WTC11 (cell line): ENCODE results near the gene STXBP6. TPM values are rescaled to one million over a fixed set of nuclear protein-coding genes. Genes with fewer than 3 reads are reported as not detected.

Source experiments
- ATAC-seq: fragments of 200-7000 bp; cut with Tn5 transposase; 2 replicates; pipeline ENCODE4 v1.10.0; 2021; ENCODE audit warnings: mild to moderate bottlenecking, moderate library complexity
- CTCF ChIA-PET: fragments of 300-600 bp; sonication (Branson Sonifier 250); formaldehyde crosslinking; loops from one replicate; lab custom pipeline; 2021; ENCODE audit warnings: antibody characterized with exemption; lab: Charles Lee
- POLR2A ChIA-PET: fragments of 350-600 bp; sonication (Branson Sonifier 250); formaldehyde crosslinking; loops from one replicate; lab custom pipeline; 2021; ENCODE audit warnings: antibody characterized with exemption; lab: Charles Lee
- DNase-seq: peaks from one replicate; pipeline ENCODE4 v3.0.0; 2021; ENCODE audit warnings: low spot score
- H3K27ac Mint-ChIP-seq: 2 replicates; pipeline ENCODE4 v1.8.0; 2021; ENCODE audit warnings: mixed read lengths
- H3K27me3 Mint-ChIP-seq: 2 replicates; pipeline ENCODE4 v1.8.0; 2021; ENCODE audit warnings: low read depth, mild to moderate bottlenecking, moderate library complexity, mixed read lengths
- H3K36me3 Mint-ChIP-seq: 2 replicates; pipeline ENCODE4 v1.8.0; 2021; ENCODE audit warnings: mixed read lengths
- H3K4me1 Mint-ChIP-seq: 2 replicates; pipeline ENCODE4 v1.8.0; 2022; ENCODE audit warnings: mixed read lengths
- H3K4me3 Mint-ChIP-seq: 2 replicates; pipeline ENCODE4 v1.8.0; 2021; ENCODE audit warnings: mild to moderate bottlenecking, moderate library complexity, mixed read lengths
- H3K9me3 Mint-ChIP-seq: 2 replicates; pipeline ENCODE4 v1.8.0; 2021; ENCODE audit warnings: mixed read lengths
- CBFB ChIP-seq: sonication (generic); formaldehyde crosslinking; IDR thresholded peaks from 2 replicates; pipeline ENCODE4 v1.8.1; 2022; ENCODE audit warnings: mild to moderate bottlenecking, low read depth, missing genetic modification reagents
- ELF4 ChIP-seq: sonication (generic); formaldehyde crosslinking; IDR thresholded peaks from 2 replicates; pipeline ENCODE4 v1.8.1; 2022; ENCODE audit warnings: low read depth, mild to moderate bottlenecking, moderate library complexity, missing genetic modification reagents
- GTF2I ChIP-seq: fragments of 250-450 bp; sonication (Bioruptor Pico); conservative IDR thresholded peaks from 2 replicates; pipeline ENCODE4 v1.4.0; 2021; ENCODE audit warnings: mild to moderate bottlenecking
- NR1H2 ChIP-seq: sonication (generic); formaldehyde crosslinking; IDR thresholded peaks from 2 replicates; pipeline ENCODE4 v1.9.0; 2021; ENCODE audit warnings: mild to moderate bottlenecking, moderate library complexity, missing genetic modification reagents
- SMAD4 ChIP-seq: sonication (generic); formaldehyde crosslinking; IDR thresholded peaks from 2 replicates; pipeline ENCODE4 v1.8.0; 2022; ENCODE audit warnings: mild to moderate bottlenecking, missing genetic modification reagents
- TEAD4 ChIP-seq: sonication (generic); formaldehyde crosslinking; IDR thresholded peaks from 2 replicates; pipeline ENCODE4 v1.8.0; 2022; ENCODE audit warnings: mild to moderate bottlenecking, missing genetic modification reagents
- ZNF263 ChIP-seq: sonication (generic); formaldehyde crosslinking; IDR thresholded peaks from 2 replicates; pipeline ENCODE4 v1.8.1; 2022; ENCODE audit warnings: low read depth, mild to moderate bottlenecking, moderate library complexity, missing genetic modification reagents
- ZNF396 ChIP-seq: fragments of 250-450 bp; sonication (Bioruptor Pico); IDR thresholded peaks from 2 replicates; pipeline ENCODE4 v1.8.0; 2021; ENCODE audit warnings: mild to moderate bottlenecking, moderate library complexity, borderline replicate concordance
- ZNF423 ChIP-seq: fragments of 250-450 bp; sonication (Bioruptor Pico); IDR thresholded peaks from 2 replicates; pipeline ENCODE4 v2.1.2; 2022; ENCODE audit warnings: mild to moderate bottlenecking, moderate library complexity
- total RNA-seq: library from RNA; stranded (reverse); gene quantifications from 3 replicates; pipeline ENCODE4 v1.2.3, GENCODE V29; 2021
- TF ChIP-seq, protein P1 (sequence below): sonication (generic); formaldehyde crosslinking; IDR thresholded peaks from 2 replicates; pipeline ENCODE4 v1.8.0; 2023; ENCODE audit warnings: missing genetic modification reagents
- TF ChIP-seq, protein P2 (sequence below): sonication (generic); formaldehyde crosslinking; IDR thresholded peaks from 2 replicates; pipeline ENCODE4 v1.8.1; 2022; ENCODE audit warnings: low read depth, mild to moderate bottlenecking, moderate library complexity, missing genetic modification reagents, borderline replicate concordance
- TF ChIP-seq, protein P3 (sequence below): sonication (generic); formaldehyde crosslinking; IDR thresholded peaks from 2 replicates; pipeline ENCODE4 v1.8.1; 2023; ENCODE audit warnings: mild to moderate bottlenecking, missing genetic modification reagents, moderate library complexity
- TF ChIP-seq, protein P4 (sequence below): fragments of 200-600 bp; IDR thresholded peaks from 2 replicates; pipeline ENCODE4 v1.8.0; 2022; ENCODE audit warnings: antibody characterized with exemption
- TF ChIP-seq, protein P5 (sequence below): fragments of 250-450 bp; sonication (Bioruptor Pico); conservative IDR thresholded peaks from 2 replicates; pipeline ENCODE4 v1.9.0; 2021; ENCODE audit warnings: mild to moderate bottlenecking
- TF ChIP-seq, protein P6 (sequence below): sonication (generic); formaldehyde crosslinking; IDR thresholded peaks from 2 replicates; pipeline ENCODE4 v1.8.1; 2022; ENCODE audit warnings: missing genetic modification reagents, borderline replicate concordance
- TF ChIP-seq, protein P7 (sequence below): fragments of 250-450 bp; sonication (Bioruptor Pico); IDR thresholded peaks from 2 replicates; pipeline ENCODE4 v1.9.0; 2021; ENCODE audit warnings: mild to moderate bottlenecking, borderline replicate concordance
- TF ChIP-seq, protein P8 (sequence below): sonication (generic); formaldehyde crosslinking; IDR thresholded peaks from 2 replicates; pipeline ENCODE4 v1.8.0; 2022; ENCODE audit warnings: mild to moderate bottlenecking, missing genetic modification reagents

The STXBP6 gene
- total RNA-seq, 1 experiment from 2014 or later = 4.2 TPM

DNA sequence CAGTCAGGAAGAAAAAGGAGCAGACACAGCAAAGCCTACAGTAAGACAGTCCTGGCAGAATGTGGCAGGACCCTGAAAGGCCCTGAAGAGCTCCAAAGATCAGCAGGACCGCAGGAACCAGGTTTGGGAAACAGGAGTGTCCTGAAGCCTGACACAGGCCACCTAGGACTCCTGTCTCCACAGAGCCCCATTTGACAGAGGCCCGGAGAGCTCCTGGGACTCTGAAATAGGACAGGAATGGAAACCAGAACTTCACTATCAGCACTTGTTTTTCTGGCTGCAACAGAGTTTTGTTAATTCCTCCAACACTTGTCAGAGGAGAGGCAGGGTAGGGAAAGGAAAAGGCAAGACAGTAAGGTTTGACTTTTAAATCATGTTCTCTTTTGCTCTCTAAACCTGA is 12.9 kb downstream of the STXBP6 start:
- DNase-seq (no peak), ATAC-seq (no peak)
- Mint-ChIP-seq H3K4me3 (no peak overlapping the region), H3K9me3 (0 out of 2 replicates have a peak, but pooled peaks cover 5% of the 10 kb centered on the region), H3K36me3 (no peaks in the 10 kb centered on the region), H3K4me1 (peaks cover 12% of the 10 kb centered on the region), H3K27me3 (no peaks in the 10 kb centered on the region), H3K27ac (no peak overlapping the region)
- POLR2A ChIA-PET = no interaction called here
- TF ChIP-seq GTF2I (CRISPR knock-in tag) (no peak), SMAD4 (no peak), NR1H2 (CRISPR knock-in tag) (no peak), ZNF263 (CRISPR knock-in tag) (no peak)
- TF ChIP-seq, protein P1, sequence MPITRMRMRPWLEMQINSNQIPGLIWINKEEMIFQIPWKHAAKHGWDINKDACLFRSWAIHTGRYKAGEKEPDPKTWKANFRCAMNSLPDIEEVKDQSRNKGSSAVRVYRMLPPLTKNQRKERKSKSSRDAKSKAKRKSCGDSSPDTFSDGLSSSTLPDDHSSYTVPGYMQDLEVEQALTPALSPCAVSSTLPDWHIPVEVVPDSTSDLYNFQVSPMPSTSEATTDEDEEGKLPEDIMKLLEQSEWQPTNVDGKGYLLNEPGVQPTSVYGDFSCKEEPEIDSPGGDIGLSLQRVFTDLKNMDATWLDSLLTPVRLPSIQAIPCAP (CRISPR knock-in tag) = no peak
- CTCF ChIA-PET = no interaction called here

DNA sequence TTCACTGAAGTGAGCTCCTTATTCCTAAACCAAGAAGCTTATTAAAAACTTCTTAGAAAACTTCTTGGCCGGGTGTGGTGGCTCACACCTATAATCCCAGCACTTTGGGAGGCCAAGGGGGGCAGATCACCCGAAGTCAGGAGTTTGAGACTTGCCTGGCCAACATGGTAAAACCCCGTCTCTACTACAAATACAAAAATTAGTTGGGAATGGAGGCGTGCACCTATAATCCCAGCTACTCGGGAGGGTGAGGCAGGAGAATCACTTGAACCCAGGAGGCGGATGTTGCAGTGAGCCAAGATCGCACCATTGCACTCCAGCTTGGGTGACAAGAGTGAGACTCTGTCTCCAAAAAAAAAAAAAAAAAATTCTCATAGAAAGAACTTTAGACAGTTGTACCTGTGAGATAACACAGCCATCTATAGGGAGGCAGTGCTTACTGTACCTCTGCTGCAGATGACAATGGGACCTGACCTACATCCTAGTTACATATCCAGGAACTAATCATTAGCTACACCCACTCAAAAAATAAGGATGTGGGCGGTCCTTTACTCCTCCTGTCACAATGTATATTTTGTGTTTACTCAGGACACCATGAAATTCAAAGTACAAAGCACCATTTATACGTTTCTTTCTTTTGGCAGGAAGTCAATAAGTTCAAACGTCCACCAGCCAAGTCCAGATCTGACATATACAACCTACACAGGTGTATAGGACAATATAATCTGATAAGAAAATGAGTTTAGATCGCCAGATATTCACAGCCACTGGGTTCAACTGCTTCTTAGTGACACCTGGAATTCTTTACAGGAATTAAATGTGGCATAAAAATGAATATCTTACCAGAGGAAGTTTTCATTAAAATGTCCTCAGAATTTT is 14.9 kb downstream of the STXBP6 start:
- no peak overlapping the region for H3K4me3 Mint-ChIP-seq
- DNase-seq (no peak), ATAC-seq (no peak)
- ChIA-PET CTCF (interaction anchor here (0.7 to 1.2 kb wide), 2 partner anchors 222 to 229 kb away, joined by 4 read pairs; no protein-coding TSS in a partner anchor), POLR2A (interaction anchor here (0.7 kb wide), 1 partner anchor 298 kb away, joined by 6 read pairs; no protein-coding TSS in a partner anchor)
- no peaks in the 10 kb centered on the region for H3K27me3 Mint-ChIP-seq
- H3K9me3 Mint-ChIP-seq = 0 out of 2 replicates have a peak, but pooled peaks cover 5% of the 10 kb centered on the region
- no peak overlapping the region for H3K27ac Mint-ChIP-seq
- H3K36me3 Mint-ChIP-seq = no peaks in the 10 kb centered on the region
- H3K4me1 Mint-ChIP-seq = peaks cover 5% of the 10 kb centered on the region
- TF ChIP-seq TEAD4 (CRISPR knock-in tag) = no peak
- TF ChIP-seq, protein P2, sequence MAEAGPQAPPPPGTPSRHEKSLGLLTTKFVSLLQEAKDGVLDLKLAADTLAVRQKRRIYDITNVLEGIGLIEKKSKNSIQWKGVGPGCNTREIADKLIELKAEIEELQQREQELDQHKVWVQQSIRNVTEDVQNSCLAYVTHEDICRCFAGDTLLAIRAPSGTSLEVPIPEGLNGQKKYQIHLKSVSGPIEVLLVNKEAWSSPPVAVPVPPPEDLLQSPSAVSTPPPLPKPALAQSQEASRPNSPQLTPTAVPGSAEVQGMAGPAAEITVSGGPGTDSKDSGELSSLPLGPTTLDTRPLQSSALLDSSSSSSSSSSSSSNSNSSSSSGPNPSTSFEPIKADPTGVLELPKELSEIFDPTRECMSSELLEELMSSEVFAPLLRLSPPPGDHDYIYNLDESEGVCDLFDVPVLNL (CRISPR knock-in tag) = no peak
- no peak for TF ChIP-seq ZNF263 (CRISPR knock-in tag)
- TF ChIP-seq, protein P3, sequence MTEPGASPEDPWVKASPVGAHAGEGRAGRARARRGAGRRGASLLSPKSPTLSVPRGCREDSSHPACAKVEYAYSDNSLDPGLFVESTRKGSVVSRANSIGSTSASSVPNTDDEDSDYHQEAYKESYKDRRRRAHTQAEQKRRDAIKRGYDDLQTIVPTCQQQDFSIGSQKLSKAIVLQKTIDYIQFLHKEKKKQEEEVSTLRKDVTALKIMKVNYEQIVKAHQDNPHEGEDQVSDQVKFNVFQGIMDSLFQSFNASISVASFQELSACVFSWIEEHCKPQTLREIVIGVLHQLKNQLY = no peak
- TF ChIP-seq ZNF396 (CRISPR knock-in tag) = no peak
- TF ChIP-seq, protein P4, sequence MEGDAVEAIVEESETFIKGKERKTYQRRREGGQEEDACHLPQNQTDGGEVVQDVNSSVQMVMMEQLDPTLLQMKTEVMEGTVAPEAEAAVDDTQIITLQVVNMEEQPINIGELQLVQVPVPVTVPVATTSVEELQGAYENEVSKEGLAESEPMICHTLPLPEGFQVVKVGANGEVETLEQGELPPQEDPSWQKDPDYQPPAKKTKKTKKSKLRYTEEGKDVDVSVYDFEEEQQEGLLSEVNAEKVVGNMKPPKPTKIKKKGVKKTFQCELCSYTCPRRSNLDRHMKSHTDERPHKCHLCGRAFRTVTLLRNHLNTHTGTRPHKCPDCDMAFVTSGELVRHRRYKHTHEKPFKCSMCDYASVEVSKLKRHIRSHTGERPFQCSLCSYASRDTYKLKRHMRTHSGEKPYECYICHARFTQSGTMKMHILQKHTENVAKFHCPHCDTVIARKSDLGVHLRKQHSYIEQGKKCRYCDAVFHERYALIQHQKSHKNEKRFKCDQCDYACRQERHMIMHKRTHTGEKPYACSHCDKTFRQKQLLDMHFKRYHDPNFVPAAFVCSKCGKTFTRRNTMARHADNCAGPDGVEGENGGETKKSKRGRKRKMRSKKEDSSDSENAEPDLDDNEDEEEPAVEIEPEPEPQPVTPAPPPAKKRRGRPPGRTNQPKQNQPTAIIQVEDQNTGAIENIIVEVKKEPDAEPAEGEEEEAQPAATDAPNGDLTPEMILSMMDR = no peak
- TF ChIP-seq, protein P5, sequence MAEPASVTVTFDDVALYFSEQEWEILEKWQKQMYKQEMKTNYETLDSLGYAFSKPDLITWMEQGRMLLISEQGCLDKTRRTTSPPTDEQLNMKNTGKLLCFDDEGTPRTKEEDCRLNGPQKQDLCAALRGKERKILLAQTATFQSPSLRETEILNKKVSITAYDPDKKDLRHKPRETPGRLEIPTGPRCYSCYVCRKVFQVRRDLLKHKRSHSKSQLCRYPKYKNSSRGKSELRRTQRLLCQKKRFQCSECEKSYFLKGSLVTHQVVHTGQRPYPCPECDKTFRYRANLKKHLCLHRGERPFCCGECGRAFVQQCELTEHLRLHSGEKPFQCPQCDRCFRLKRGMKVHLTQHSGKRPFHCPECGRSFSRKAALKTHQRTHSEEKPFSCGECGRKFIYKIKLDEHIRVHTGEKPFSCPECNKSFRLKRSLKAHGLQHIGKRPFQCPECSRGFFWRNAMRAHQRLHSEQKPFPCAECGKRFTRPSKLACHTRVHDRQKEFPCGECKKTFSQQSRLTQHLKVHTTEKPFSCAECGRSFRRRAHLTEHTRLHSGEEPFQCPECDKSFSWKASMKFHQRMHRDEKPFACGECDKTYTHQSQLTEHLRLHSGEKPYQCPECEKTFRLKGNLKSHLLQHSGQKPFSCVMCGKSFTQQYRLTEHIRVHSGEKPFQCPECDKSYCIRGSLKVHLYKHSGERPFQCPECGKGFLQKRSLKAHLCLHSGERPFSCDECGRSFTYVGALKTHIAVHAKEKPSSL (CRISPR knock-in tag) = no peak
- TF ChIP-seq, protein P6, sequence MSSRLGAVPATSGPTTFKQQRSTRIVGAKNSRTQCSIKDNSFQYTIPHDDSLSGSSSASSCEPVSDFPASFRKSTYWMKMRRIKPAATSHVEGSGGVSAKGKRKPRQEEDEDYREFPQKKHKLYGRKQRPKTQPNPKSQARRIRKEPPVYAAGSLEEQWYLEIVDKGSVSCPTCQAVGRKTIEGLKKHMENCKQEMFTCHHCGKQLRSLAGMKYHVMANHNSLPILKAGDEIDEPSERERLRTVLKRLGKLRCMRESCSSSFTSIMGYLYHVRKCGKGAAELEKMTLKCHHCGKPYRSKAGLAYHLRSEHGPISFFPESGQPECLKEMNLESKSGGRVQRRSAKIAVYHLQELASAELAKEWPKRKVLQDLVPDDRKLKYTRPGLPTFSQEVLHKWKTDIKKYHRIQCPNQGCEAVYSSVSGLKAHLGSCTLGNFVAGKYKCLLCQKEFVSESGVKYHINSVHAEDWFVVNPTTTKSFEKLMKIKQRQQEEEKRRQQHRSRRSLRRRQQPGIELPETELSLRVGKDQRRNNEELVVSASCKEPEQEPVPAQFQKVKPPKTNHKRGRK (CRISPR knock-in tag) = no peak
- TF ChIP-seq, protein P7, sequence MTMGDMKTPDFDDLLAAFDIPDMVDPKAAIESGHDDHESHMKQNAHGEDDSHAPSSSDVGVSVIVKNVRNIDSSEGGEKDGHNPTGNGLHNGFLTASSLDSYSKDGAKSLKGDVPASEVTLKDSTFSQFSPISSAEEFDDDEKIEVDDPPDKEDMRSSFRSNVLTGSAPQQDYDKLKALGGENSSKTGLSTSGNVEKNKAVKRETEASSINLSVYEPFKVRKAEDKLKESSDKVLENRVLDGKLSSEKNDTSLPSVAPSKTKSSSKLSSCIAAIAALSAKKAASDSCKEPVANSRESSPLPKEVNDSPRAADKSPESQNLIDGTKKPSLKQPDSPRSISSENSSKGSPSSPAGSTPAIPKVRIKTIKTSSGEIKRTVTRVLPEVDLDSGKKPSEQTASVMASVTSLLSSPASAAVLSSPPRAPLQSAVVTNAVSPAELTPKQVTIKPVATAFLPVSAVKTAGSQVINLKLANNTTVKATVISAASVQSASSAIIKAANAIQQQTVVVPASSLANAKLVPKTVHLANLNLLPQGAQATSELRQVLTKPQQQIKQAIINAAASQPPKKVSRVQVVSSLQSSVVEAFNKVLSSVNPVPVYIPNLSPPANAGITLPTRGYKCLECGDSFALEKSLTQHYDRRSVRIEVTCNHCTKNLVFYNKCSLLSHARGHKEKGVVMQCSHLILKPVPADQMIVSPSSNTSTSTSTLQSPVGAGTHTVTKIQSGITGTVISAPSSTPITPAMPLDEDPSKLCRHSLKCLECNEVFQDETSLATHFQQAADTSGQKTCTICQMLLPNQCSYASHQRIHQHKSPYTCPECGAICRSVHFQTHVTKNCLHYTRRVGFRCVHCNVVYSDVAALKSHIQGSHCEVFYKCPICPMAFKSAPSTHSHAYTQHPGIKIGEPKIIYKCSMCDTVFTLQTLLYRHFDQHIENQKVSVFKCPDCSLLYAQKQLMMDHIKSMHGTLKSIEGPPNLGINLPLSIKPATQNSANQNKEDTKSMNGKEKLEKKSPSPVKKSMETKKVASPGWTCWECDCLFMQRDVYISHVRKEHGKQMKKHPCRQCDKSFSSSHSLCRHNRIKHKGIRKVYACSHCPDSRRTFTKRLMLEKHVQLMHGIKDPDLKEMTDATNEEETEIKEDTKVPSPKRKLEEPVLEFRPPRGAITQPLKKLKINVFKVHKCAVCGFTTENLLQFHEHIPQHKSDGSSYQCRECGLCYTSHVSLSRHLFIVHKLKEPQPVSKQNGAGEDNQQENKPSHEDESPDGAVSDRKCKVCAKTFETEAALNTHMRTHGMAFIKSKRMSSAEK (CRISPR knock-in tag) = no peak
- TF ChIP-seq CBFB (CRISPR knock-in tag) = no peak
- TF ChIP-seq ZNF423 (CRISPR knock-in tag) = no peak
- TF ChIP-seq, protein P8, sequence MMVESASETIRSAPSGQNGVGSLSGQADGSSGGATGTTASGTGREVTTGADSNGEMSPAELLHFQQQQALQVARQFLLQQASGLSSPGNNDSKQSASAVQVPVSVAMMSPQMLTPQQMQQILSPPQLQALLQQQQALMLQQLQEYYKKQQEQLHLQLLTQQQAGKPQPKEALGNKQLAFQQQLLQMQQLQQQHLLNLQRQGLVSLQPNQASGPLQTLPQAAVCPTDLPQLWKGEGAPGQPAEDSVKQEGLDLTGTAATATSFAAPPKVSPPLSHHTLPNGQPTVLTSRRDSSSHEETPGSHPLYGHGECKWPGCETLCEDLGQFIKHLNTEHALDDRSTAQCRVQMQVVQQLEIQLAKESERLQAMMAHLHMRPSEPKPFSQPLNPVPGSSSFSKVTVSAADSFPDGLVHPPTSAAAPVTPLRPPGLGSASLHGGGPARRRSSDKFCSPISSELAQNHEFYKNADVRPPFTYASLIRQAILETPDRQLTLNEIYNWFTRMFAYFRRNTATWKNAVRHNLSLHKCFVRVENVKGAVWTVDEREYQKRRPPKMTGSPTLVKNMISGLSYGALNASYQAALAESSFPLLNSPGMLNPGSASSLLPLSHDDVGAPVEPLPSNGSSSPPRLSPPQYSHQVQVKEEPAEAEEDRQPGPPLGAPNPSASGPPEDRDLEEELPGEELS (CRISPR knock-in tag) = no peak
- no peak for TF ChIP-seq ELF4 (CRISPR knock-in tag)
- TF ChIP-seq SMAD4 = no peak
